Measurements from ENCODE around the gene REC8.
"Not testable (repeated sequence)": the region's sequence is repeated elsewhere in the genome, so short reads cannot be mapped to it uniquely, and the experiment has no call there.

The REC8 gene

DNA sequence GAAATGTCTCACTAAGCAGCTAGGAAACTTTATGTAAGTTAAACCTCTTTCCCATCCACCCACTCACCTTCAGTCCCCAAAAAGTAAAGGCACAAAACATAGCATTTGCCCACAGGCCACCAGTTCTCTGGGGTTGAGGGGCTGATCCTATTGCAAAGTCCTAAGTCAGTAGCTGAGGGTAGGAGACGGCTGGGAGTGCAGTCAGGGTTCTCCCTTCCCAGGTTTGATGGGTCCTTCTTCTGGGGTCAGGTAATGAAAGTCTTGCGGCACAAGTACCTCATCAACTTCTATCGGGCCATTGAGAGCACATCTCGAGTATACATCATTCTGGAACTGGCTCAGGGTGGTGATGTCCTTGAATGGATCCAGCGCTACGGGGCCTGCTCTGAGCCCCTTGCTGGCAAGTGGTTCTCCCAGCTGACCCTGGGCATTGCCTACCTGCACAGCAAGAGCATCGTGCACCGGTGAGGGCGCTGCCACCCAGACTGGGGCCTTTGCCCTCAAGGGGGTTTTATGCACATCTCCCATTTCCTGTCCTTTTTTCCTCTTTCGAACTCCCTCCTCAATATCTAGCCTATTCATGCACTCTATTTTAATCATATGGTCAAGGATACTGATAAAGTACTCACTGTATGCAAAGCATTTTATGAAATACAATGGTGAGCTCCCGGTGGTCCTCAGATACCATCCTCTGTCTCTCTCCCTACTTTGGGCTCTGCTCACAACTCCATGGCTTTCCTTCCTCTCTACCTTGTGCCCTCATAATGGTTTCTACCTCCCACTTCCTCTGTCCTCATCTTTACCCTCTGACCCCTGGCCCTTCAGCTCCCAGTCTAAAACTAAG, 34.6 kb downstream of the REC8 start:
- no peak for DNase-seq

DNA sequence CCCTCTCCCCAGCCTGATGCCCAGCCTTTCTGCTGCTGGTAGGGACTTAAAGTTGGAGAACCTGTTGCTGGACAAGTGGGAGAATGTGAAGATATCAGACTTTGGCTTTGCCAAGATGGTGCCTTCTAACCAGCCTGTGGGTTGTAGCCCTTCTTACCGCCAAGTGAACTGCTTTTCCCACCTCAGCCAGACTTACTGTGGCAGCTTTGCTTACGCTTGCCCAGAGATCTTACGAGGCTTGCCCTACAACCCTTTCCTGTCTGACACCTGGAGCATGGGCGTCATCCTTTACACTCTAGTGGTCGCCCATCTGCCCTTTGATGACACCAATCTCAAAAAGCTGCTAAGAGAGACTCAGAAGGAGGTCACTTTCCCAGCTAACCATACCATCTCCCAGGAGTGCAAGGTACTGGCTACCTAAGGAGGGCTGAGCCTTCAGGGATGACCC, 35.2 kb downstream of the REC8 start:
- no peak for DNase-seq

- DNase-seq, result no peak
Observed at GRCh38 chr14:24207625-24208024, 35.7 kb downstream of the REC8 start.

DNA sequence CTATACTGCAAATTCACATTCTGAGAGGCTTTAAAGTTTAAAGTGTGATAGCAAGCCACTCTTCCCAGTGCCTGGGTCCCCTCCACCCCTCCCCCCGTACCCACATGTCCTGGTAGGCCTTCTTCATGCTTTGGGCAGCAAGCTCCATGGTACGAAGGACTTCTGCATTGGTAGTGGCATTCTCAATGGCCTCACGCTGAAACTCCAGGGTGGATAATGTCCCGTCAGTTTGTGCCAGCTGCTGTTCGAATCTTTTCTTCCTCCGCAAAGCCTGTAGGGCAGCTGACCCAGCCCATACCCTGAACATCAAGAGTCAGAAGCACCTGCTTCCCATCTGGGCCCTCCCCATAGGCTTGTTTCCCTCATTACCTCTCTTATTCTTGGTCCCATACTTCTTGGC, 39.4 kb downstream of the REC8 start:
- no peak for DNase-seq

DNA sequence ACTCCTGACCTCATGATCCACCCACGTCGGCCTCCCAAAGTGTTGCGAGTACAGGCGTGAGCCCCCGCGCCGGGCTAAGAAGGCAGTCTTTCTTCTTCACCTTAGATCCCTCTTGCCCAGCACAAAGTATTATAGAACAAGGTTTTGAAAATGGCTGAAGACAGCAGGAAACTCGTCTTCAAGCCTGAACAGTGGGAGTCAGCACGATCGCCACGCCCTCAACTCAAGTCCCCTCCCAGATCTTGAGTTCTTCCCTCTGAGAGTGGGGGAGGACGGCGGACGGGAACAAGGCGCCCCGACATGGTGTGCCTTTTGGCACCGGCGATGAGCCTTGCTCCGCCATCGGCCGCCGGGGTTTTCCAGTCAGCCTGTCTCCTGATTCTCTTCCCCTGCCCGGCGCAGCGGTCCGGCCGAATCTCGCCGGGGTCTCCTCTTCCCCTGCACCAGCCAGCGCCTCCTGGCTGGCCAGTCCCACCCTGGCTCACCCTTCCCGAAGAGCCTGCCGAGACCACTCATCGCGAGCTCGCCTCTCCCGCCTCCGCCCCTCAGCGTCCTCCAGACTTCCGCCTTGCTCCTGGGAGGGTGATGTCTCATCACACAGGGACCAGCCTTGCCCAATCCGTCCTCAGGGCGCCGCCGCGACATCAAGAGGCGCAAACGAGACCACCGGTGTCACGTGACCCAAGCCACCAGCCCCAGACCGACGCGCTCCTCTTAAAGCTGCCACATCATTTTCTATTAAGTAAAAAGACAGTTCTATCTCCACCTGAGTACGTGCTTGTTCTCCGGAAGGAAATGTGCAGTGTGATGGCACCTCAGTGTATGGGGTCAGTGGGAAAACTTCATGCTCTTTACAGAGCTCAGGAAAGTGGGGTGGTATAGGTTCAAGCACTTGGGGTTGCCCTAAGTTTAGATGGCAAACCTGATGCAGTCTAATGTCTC, 41.3 kb downstream of the REC8 start, which contains the start of gene CHMP4A:
Gene CHMP4A (minus strand): TSS at position 565 of the 942 bp plus-strand sequence. CDS start 49 bp downstream, at position 516.
- peak; percentile 99 for DNase-seq

DNA sequence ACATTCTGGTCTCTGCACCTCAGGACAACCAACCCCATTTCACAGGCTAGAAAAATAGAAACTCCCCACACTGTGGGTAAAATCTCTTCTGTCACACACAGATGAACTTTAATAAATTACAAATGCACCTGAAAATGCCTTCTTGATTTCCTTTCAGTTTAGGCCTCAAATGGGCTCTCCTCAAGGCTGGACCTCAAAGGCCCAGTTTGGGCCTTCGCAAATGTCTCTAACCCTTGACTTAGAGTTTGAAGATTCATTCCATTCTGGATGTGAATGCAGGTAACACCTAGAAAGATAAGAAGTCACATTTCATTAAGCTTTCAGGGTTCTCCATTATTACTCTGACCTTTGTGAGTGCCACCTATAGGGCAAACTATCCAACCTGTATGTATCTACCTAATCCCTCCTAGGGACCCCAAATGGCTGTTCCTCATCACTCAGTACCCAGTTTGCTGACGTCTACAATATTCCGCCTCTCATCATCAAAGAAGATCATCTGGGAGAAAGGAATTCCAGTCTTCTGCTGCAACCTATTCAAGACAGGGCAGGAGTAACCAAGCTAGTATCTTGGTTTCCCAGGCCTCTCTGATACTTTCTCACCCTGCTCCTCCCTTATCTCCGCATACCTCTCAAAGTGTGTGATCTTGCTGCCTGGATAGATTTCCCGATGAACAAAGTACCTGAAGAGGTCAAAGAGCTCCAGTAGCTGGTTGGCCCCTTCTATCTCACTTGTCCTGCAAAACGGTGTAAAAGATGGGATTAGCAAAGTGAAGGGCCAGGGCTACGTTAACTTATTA, 42.2 kb downstream of the REC8 start:
- no peak for DNase-seq

DNA sequence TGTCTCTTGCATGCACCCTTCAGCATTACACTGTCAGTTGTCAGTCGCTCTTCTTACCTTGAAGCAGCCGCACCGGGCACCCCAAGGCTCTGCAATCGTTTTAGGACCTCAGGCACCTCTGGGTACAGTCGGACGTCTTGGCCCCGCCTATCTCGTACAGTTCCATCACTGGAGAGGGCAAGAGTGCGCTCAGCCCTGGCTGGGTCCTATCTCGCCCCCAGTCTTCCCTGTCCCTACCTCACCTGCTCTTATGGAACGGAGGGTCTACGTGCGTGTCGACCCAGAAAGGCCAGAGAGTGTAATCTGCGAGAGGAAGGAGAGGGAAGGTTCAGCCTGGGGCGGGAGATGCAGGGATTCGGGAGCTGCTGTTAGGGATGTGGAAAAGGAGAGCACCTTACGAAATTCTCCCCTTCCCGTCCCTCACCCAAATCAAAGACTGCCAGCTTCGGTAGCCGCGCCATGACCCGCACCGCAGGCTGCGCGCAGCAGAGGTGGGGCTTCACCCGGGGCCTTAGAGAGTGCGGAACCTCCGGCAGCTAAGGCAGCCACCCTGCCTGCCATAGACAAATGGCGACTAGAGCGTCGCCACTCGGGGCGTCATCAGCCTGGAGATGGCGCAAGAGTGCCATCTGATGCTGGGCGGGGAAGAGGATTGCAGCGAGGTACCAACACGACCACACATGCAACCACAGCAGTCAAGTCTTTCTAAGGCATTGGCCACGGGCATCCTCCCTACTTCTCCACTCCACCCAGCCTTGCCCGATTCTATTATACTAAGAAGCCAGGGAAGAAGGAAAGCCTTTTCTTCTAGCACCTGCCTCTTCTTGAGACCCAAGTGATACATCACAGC, 43.8 kb downstream of the REC8 start, which contains the start of gene MDP1:
Gene MDP1 (minus strand): TSS at position 572 of the 850 bp plus-strand sequence. CDS start 111 bp downstream, at position 461.
- DNase-seq, result peak; percentile 84

GRCh38 chr14:24216345-24216699, 44.4 kb downstream of the REC8 start:
- DNase-seq, result no peak

- not testable (repeated sequence) for DNase-seq
Observed at GRCh38 chr14:24216876-24217275, 45.0 kb downstream of the REC8 start.

DNA sequence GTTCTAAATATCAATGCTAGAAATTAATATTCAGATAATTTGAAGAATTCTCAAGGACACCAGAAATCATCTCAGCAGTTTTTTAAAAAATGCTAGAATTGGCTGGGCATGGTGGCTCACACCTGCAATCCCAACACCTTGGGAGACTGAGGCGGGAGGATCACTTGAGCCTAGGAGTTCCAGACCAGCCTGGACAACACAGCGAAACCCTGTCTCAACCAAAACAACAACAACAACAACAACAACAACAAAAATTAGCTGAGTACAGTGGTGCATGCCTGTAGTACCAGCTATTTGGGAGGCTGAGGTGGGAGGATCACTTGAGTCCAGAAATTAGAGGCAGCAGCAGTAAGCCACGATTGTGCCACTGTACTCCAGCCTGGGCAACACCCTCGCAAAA, 47.2 kb downstream of the REC8 start:
- no peak for DNase-seq

- DNase-seq, result no peak
Observed at GRCh38 chr14:24219521-24219920, 47.6 kb downstream of the REC8 start.

- DNase-seq, result not testable (repeated sequence)
Observed at GRCh38 chr14:24222987-24223386, 51.1 kb downstream of the REC8 start.

- DNase-seq, result peak; percentile 92
Observed at GRCh38 chr14:24224618-24225071, 52.8 kb downstream of the REC8 start.

DNA sequence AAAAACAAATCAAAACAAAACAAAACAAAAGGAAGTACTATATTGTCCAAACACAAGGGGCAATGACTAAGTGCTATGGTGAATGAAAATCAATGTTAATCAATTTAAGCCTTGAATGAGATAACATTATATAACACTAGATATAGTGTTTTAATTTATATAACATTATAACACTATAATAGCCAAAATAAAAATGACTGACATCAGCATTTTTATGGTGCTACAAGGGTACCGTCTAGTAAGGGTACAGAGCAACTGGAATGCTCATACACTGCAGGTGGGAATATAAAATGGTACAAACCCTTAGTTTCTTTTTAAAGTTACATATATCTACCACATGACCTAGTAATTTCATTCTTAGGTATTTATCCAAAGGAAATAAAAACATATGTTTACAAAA, 54.6 kb downstream of the REC8 start:
- no peak for DNase-seq

DNA sequence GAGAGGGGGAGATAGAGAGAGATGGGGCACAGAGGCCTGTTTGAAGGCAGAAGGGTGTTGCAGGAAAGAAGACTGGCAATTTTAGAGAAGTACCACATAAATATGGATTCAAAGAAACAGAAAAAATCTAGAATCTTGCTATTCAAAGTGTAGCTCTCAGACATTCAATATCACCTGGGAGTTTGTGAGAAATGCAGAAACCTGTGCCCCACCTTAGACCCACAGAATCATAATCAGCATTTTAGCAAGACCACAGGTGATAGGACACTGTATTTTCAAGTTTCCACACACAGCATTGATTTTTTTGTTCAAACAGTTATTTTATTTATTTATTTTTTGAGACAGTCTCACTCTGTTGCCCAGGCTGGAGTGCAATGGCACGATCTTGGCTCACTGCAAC, 57.0 kb downstream of the REC8 start:
- no peak for DNase-seq
